Chondrocyte (in vitro differentiated cells): ENCODE results near the gene SERPINA6. TPM values are rescaled to one million over a fixed set of nuclear protein-coding genes. Genes with fewer than 3 reads are reported as not detected.
A peak's percentile ranks its signal among the peaks of the same experiment; 100 is the strongest.

ENCODE experiments used
- DNase-seq: peaks from one replicate; pipeline ENCODE4 v3.0.0; 2021; ENCODE audit warnings: mixed read lengths, low spot score
- H3K27ac Mint-ChIP-seq: one replicate; pipeline ENCODE4 v1.8.0; 2021; ENCODE audit warnings: mild to moderate bottlenecking, moderate library complexity, mixed read lengths; ENCODE audit not compliant: unreplicated experiment
- H3K27me3 Mint-ChIP-seq: 2 replicates; pipeline ENCODE4 v1.8.0; 2021; ENCODE audit warnings: low read depth, mixed read lengths
- H3K36me3 Mint-ChIP-seq: 2 replicates; pipeline ENCODE4 v1.8.0; 2021; ENCODE audit warnings: low read depth, mixed read lengths
- H3K4me1 Mint-ChIP-seq: 2 replicates; pipeline ENCODE4 v1.8.0; 2021; ENCODE audit warnings: low read depth, mild to moderate bottlenecking, mixed read lengths
- H3K4me3 Mint-ChIP-seq: one replicate; pipeline ENCODE4 v1.8.0; 2021; ENCODE audit warnings: mild to moderate bottlenecking, moderate library complexity, mixed read lengths; ENCODE audit not compliant: unreplicated experiment
- H3K9me3 Mint-ChIP-seq: 2 replicates; pipeline ENCODE4 v1.8.0; 2021; ENCODE audit warnings: low read depth, mixed read lengths
- total RNA-seq: library from RNA; stranded (reverse); gene quantifications from 3 replicates; pipeline ENCODE4 v1.2.1, GENCODE V29; 2021
- TF ChIP-seq, protein P1 (sequence below): fragments of 200-600 bp; sonication (generic); IDR thresholded peaks from 2 replicates; pipeline ENCODE4 v1.5.0; 2021; ENCODE audit warnings: antibody characterized with exemption, mild to moderate bottlenecking, moderate library complexity

The SERPINA6 gene
- total RNA-seq, 1 donor from 2014 or later = not detected

DNA sequence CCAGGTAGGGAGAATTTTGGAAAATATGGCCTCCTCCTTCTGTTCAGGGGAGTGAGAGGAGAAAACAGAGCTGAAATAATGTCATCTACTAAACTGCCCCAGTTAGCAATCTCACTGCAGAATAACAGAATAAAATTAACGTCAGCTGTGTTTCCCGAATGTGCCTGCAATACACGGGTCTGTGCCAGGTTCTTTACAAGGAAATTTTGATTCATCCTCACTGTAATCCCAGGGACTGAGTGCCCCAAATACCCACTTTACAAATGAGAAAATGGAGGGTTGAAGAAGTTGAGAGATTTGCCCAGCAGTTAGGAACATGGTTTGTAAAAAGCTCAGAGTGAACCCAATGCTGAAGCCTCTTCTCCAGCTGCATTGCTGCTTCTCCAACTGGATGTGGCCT lies 21.3 kb upstream of the SERPINA6 start:
- DNase-seq = no peak
- H3K27me3 Mint-ChIP-seq = peaks cover 8% of the 10 kb centered on the region
- peaks cover 2% of the 10 kb centered on the region for H3K36me3 Mint-ChIP-seq
- H3K27ac Mint-ChIP-seq = peak overlapping the region; percentile 9
- TF ChIP-seq, protein P1, sequence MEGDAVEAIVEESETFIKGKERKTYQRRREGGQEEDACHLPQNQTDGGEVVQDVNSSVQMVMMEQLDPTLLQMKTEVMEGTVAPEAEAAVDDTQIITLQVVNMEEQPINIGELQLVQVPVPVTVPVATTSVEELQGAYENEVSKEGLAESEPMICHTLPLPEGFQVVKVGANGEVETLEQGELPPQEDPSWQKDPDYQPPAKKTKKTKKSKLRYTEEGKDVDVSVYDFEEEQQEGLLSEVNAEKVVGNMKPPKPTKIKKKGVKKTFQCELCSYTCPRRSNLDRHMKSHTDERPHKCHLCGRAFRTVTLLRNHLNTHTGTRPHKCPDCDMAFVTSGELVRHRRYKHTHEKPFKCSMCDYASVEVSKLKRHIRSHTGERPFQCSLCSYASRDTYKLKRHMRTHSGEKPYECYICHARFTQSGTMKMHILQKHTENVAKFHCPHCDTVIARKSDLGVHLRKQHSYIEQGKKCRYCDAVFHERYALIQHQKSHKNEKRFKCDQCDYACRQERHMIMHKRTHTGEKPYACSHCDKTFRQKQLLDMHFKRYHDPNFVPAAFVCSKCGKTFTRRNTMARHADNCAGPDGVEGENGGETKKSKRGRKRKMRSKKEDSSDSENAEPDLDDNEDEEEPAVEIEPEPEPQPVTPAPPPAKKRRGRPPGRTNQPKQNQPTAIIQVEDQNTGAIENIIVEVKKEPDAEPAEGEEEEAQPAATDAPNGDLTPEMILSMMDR = no peak
- no peak overlapping the region for H3K4me3 Mint-ChIP-seq
- peaks cover 3% of the 10 kb centered on the region for H3K9me3 Mint-ChIP-seq
- H3K4me1 Mint-ChIP-seq = peaks cover 37% of the 10 kb centered on the region

DNA sequence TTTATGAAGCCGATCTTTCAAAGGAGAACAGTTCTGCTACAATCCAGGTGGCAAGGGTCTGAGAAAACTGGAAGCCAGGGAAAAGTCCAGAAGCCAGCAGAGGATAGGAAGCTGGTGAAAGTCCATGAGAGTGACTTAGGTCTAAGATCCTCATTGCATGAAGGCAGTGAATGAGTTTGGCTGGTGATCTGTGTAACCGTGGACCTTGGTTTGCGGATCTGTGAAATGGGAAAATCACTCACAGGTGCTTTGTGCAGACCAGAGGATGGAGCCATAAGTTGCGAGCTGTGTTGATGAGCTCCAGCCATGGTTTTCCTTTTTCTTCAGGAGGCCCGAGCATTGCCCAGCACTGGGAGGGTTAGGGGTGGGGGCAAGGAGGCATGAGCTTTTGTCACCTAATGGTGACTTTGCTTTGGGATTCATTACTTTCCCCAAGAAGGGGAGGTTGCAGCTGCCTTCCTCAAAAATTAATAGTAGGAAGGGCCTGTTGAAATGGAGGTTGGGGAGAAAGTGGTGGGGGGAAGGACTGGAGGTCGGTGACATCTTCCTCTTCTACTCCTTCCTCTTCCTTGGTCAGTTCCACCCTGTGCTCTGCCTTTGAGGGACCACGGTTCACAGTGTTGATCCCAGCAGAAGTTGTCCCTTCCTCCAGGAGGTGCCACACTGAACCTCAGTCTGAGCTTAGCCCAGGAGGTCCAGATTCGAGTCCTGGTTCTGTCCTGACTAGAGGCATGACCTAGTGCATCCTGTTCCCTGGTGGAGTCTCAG lies 20.3 kb upstream of the SERPINA6 start:
- Mint-ChIP-seq H3K4me3 (no peak overlapping the region), H3K4me1 (peaks cover 37% of the 10 kb centered on the region), H3K9me3 (peaks cover 3% of the 10 kb centered on the region), H3K36me3 (peaks cover 2% of the 10 kb centered on the region), H3K27ac (no peak overlapping the region), H3K27me3 (no peaks in the 10 kb centered on the region)
- DNase-seq = no peak
- TF ChIP-seq, protein P1 = no peak

DNA sequence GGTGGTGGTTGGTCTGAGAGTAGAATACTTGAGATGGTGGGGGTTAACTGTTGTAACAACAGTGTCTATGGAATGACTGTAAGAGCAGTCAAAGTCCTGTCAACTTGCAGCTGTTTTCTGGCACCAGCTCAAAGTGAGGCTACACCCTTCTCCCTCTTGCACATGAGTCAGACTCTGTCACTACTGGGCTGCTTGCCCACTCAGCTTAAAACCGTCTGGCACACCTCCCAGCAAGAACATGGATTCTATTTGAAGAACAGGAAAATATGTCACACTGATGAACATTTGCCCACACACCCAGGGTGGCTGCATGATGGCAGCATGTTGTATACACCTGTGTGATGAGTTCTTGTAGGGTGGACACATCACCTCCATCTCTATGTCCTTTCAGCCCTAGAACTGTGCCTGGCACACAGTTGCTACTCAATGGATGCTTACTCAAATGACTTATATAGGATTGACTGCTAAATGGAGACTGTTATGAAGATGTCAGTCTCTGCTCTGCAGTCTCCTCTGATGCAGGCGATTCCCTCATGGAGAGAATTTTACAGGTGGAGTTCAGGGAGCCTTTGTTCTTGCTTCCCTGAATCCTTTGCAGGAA lies 19.3 kb upstream of the SERPINA6 start:
- TF ChIP-seq, protein P1 = no peak
- Mint-ChIP-seq H3K27ac (peak overlapping the region; percentile 92), H3K4me1 (peaks cover 37% of the 10 kb centered on the region), H3K36me3 (peaks cover 2% of the 10 kb centered on the region), H3K4me3 (peak overlapping the region; percentile 3), H3K27me3 (no peaks in the 10 kb centered on the region), H3K9me3 (peaks cover 8% of the 10 kb centered on the region)
- DNase-seq = no peak

DNA sequence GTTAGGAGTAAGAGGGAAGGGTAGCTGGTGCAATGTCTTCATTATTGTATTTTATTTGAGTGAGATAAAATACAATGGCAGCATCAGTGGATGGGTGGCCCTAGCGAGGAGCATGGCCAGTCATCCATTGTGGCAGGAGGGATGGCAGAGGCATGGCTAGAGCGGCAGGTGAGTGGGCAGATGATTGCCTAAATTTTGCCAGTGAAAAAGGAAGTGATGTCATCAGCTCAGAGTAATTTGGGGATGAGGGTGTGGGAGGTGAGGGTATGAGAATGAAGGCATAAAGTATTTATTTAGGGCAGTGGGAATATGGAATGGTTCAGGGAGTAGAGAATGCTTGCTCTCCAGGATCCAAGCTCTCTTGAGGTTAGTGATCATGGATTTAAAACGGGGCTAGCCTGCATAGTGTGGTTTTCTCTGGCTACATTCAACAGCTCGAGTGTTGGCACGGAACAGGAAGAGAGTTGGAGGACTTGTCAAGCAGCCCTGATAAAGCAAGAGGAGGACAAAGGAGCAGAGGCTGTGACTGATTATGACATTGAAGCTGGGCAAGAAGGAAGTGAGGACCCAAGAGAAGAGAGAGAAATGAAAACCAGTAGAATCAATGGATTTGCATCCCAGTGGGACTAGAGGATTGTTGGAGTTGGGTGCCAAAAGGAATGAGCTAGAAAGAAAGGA lies 18.7 kb upstream of the SERPINA6 start:
- peaks cover 8% of the 10 kb centered on the region for H3K9me3 Mint-ChIP-seq
- DNase-seq = no peak
- TF ChIP-seq, protein P1 = no peak
- peak overlapping the region; percentile 92 for H3K27ac Mint-ChIP-seq
- H3K4me3 Mint-ChIP-seq = peak overlapping the region; percentile 3
- H3K4me1 Mint-ChIP-seq = peaks cover 37% of the 10 kb centered on the region
- H3K27me3 Mint-ChIP-seq = no peaks in the 10 kb centered on the region
- H3K36me3 Mint-ChIP-seq = peaks cover 2% of the 10 kb centered on the region

DNA sequence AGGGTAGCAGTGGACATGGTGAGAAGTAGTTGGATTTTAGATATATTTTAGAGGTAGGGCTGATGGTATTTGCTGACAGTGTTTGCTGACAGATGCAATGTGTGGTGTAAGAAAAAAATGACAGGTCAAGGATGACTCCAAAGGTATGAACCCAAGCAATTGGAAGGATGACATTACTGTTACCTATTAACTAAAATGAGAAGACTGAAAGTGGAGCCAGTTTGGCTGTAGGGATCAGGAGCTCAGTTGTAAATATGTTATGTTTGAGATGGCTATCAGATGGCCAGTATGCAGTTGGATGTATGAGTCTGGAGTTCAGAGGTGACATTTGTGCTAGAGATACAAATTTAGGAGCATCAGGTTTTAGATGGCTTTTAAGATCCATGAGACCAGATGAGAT lies 17.4 kb upstream of the SERPINA6 start:
- peaks cover 36% of the 10 kb centered on the region for H3K4me1 Mint-ChIP-seq
- no peaks in the 10 kb centered on the region for H3K27me3 Mint-ChIP-seq
- H3K27ac Mint-ChIP-seq = peak overlapping the region; percentile 42
- no peak overlapping the region for H3K4me3 Mint-ChIP-seq
- TF ChIP-seq, protein P1 = no peak
- H3K9me3 Mint-ChIP-seq = peaks cover 8% of the 10 kb centered on the region
- no peak for DNase-seq
- peaks cover 2% of the 10 kb centered on the region for H3K36me3 Mint-ChIP-seq
